ENCODE data around the gene TXNL4A.

DNA sequence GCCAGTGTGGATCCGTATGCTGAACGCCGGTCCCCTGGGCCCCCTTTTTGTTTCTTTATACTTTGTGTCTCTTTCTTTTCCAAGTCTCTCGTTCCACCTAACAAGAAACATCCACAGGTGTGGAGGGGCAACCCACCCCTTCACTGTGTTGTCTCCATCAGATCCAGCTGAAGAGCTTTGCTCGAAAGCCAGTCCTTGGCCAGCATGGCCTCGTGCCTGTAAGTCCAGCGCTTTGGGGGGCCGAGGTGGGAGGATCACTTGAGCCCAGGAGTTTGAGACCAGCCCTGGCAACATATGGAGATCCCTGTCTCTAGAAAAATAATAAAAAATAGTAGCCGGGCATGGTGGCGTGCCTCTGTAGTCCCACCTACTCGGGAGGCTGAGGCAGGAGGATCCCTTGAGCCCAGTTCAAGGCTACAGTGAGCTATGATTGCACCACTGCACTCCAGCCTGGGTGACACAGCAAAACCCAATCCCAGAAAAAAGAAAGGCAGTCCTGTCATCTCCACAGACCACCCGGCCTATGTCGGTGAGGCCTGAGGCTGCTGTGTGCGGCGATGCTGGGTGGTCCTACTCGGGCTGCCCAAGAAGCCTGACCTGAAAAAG, 27.3 kb downstream of the TXNL4A start:
- TF ChIP-seq, protein P1, sequence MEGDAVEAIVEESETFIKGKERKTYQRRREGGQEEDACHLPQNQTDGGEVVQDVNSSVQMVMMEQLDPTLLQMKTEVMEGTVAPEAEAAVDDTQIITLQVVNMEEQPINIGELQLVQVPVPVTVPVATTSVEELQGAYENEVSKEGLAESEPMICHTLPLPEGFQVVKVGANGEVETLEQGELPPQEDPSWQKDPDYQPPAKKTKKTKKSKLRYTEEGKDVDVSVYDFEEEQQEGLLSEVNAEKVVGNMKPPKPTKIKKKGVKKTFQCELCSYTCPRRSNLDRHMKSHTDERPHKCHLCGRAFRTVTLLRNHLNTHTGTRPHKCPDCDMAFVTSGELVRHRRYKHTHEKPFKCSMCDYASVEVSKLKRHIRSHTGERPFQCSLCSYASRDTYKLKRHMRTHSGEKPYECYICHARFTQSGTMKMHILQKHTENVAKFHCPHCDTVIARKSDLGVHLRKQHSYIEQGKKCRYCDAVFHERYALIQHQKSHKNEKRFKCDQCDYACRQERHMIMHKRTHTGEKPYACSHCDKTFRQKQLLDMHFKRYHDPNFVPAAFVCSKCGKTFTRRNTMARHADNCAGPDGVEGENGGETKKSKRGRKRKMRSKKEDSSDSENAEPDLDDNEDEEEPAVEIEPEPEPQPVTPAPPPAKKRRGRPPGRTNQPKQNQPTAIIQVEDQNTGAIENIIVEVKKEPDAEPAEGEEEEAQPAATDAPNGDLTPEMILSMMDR (IDR thresholded peaks at IDR 0.05), result no peak
- TF ChIP-seq POLR2A (IDR thresholded peaks at IDR 0.05), result no peak
